Lung (tissue), 12 donors: ENCODE measurements around the gene ERBB4. TPM values are rescaled to one million over a fixed set of nuclear protein-coding genes. Genes with fewer than 3 reads are reported as not detected.

ENCODE experiments used
- ATAC-seq: fragments of 200-7000 bp; cut with Tn5 transposase; one replicate; pipeline ENCODE4 v1.9.1; 2020; ENCODE audit warnings: moderate number of reproducible peaks; ENCODE audit not compliant: insufficient read depth, low FRiP score
- DNase-seq, 3 donors: peaks; one replicate each; pipeline ENCODE4 v3.0.0-alpha.2; 2013 to 2017
- H3K27ac ChIP-seq, 2 donors: one replicate each; pipeline ENCODE4 v1.5.1; 2013; ENCODE audit warnings: mild to moderate bottlenecking in 2 of 2, moderate library complexity in 2 of 2, control low read depth in 1 of 2, inconsistent platforms in 1 of 2, low read depth in 1 of 2, low read length in 1 of 2
- H3K27me3 ChIP-seq, 3 donors: one replicate each; pipeline ENCODE4 v1.5.1; 2013; ENCODE audit warnings: low read length in 2 of 3; ENCODE audit not compliant: control insufficient read depth in 3 of 3, insufficient read depth in 3 of 3
- H3K36me3 ChIP-seq, 4 donors: one replicate each; pipeline ENCODE4 v1.5.1; 2013; ENCODE audit warnings: low read length in 4 of 4, mild to moderate bottlenecking in 1 of 4, moderate library complexity in 1 of 4; ENCODE audit not compliant: control insufficient read depth in 4 of 4, insufficient read depth in 4 of 4
- H3K4me1 ChIP-seq, 5 donors: one replicate each; pipeline ENCODE4 v1.5.1; 2013; ENCODE audit warnings: low read length in 5 of 5, mild to moderate bottlenecking in 2 of 5, moderate library complexity in 1 of 5; ENCODE audit not compliant: control insufficient read depth in 5 of 5, insufficient read depth in 5 of 5
- H3K4me3 ChIP-seq: one replicate; pipeline ENCODE4 v1.5.1; 2013; ENCODE audit warnings: mild to moderate bottlenecking, control low read depth, moderate library complexity
- H3K9ac ChIP-seq, 2 donors: one replicate each; pipeline ENCODE4 v1.5.1; 2013; ENCODE audit warnings: low read length in 2 of 2, control low read depth in 1 of 2; ENCODE audit not compliant: insufficient read depth in 1 of 2
- H3K9me3 ChIP-seq, 4 donors: one replicate each; pipeline ENCODE4 v1.5.1; 2013; ENCODE audit warnings: low read length in 3 of 4, mild to moderate bottlenecking in 1 of 4, moderate library complexity in 1 of 4; ENCODE audit not compliant: control insufficient read depth in 4 of 4, insufficient read depth in 3 of 4
- WGBS, 2 donors: extraction: QIAGEN DNeasy Blood & Tissue Kit; methylation state at CpG; one replicate each; pipeline ENCODE4 v1.1.7; 2013; 5-methylcytosine and 5-hydroxymethylcytosine counted together
- polyA plus RNA-seq, 2 donors: library from polyadenylated mRNA; stranded (reverse); fragments of 200-250 nt; gene quantifications; one replicate each; pipeline ENCODE4 v1.2.1, GENCODE V29; 2013
- total RNA-seq, 2 donors: library from RNA; depleted of rRNA in 1 of 2; stranded (reverse); fragments of >200 nt in 1 of 2; gene quantifications; one replicate each; pipeline ENCODE4 v1.2.1, GENCODE V29; 2014 to 2021
- TF ChIP-seq, protein P1 (sequence below): IDR thresholded peaks from 2 replicates; pipeline ENCODE4 v1.5.1; 2012; ENCODE audit warnings: mild to moderate bottlenecking; ENCODE audit errors: control extremely low read depth, extremely low read depth
- donor health status: control.
- donor health status: control.
- donor health status: Bipolar disorder and iron deficiency.
- donor health status: healthy.
- donor health status: DM: yes; HTN: yes; CAD: no.

ERBB4 gene
- total and polyA plus RNA-seq, 4 donors = 0.41 to 16.8 (median 5.3) TPM

DNA sequence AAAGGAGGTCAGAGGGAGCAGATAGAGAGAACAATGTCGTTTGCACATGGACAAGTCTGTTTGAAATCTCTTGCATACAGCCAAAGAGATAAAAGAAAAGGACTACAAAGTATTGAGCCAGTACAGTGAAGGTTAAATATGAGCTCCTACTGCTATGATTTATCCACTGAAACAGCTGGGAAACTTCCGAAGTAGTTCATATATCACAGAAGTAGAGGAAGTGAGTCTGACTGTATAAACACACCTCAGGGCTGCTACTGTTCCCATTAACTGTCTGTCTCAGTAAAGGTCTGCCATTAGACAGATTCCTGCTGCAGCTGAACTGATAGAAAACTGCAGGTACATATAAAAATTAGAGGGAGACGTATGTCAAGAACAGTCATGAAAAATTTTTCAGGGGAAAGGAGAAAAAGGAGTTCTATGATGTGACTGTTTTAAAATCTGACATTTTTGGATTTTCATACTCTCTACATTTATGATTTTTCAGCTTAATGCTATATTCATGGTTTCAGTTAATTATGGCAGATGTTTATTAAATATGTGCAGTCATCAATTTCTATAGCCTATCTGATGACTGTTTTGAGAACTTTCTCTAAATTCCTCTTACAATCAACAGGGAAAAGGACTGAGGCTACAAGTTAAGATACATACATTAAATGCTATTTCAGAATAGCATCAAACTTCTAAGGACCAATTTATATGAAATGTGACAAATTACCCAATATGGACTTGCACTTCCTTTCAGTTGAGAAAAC lies 364.7 kb downstream of the ERBB4 start:
- 14 to 29% methylated on average over 3 of the region's 3 CpGs for WGBS, 2 donors
- Histone ChIP-seq H3K9me3 (peaks cover 0 to 6% (median 0%) of the 10 kb centered on the region in 4 donors), H3K36me3 (no peaks in the 10 kb centered on the region), H3K27ac (no peak overlapping the region), H3K9ac (no peak overlapping the region), H3K4me3 (no peak overlapping the region), H3K27me3 (no peaks in the 10 kb centered on the region), H3K4me1 (no peaks in the 10 kb centered on the region)
- TF ChIP-seq, protein P1, sequence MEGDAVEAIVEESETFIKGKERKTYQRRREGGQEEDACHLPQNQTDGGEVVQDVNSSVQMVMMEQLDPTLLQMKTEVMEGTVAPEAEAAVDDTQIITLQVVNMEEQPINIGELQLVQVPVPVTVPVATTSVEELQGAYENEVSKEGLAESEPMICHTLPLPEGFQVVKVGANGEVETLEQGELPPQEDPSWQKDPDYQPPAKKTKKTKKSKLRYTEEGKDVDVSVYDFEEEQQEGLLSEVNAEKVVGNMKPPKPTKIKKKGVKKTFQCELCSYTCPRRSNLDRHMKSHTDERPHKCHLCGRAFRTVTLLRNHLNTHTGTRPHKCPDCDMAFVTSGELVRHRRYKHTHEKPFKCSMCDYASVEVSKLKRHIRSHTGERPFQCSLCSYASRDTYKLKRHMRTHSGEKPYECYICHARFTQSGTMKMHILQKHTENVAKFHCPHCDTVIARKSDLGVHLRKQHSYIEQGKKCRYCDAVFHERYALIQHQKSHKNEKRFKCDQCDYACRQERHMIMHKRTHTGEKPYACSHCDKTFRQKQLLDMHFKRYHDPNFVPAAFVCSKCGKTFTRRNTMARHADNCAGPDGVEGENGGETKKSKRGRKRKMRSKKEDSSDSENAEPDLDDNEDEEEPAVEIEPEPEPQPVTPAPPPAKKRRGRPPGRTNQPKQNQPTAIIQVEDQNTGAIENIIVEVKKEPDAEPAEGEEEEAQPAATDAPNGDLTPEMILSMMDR = no peak
- DNase-seq = peak in 2 of 3 donors; percentile 4 to 9
- no peak for ATAC-seq

DNA sequence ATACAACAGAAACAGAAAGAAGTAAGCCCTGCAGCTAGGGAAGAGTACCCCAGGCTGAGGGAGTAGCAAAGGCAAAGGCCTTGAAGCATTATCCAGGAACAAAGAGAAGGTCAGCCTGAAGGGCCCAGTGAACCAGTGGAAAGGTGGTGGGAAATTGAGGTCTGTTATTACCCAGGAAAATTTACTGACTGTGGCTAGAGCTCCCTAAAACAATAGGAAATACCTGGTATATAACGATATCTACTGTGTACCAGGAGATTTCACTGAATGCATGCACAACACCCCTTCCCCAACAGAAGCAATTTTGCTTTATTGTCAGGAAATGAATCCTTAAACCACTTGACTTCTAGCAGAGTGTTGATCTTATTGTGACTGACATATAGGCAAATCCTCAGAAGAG lies 365.3 kb downstream of the ERBB4 start:
- Histone ChIP-seq H3K27ac (no peak overlapping the region), H3K4me1 (no peaks in the 10 kb centered on the region), H3K4me3 (no peak overlapping the region), H3K9ac (no peak overlapping the region), H3K27me3 (no peaks in the 10 kb centered on the region), H3K9me3 (peaks cover 0 to 6% (median 0%) of the 10 kb centered on the region in 4 donors), H3K36me3 (no peaks in the 10 kb centered on the region)
- ATAC-seq = no peak
- no peak for DNase-seq
- TF ChIP-seq, protein P1 = no peak
- WGBS, 2 donors = 24 to 41% methylated on average over 1 of the region's 1 CpG

DNA sequence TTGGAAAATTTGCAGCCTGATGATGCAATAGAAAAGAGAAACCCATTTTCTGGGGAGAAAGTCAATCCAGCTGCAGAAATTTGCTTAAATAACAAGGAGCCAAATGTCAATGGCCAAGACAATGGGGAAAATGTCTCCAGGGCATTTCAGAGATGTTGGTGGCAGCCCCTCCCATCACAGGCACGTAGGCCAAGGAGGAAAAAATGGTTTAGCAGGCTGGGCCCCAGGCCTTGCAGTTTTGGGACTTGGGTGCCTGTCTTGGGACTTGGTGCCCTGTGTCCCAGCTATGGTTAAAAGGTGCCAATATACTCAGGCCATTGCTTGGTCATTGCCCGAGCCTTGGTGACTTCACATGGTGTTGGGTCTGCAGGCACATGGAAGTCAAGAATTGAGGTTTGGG lies 368.2 kb downstream of the ERBB4 start:
- H3K36me3 ChIP-seq = no peaks in the 10 kb centered on the region
- no peak overlapping the region for H3K27ac ChIP-seq
- H3K4me1 ChIP-seq = no peaks in the 10 kb centered on the region
- DNase-seq (no peak), ATAC-seq (no peak)
- TF ChIP-seq, protein P1 = no peak
- WGBS, 2 donors = 56 to 70% methylated on average over 2 of the region's 2 CpGs
- no peak overlapping the region for H3K9ac ChIP-seq
- H3K4me3 ChIP-seq = peak overlapping the region; percentile 21
- H3K9me3 ChIP-seq = peaks cover 0 to 6% (median 0%) of the 10 kb centered on the region in 4 donors
- no peaks in the 10 kb centered on the region for H3K27me3 ChIP-seq
